Activated CD8-positive, alpha-beta T cell treated with anti-CD3 and anti-CD28 coated beads for 36 hours (primary cell): ENCODE results near the gene TMUB1. TPM values are rescaled to one million over a fixed set of nuclear protein-coding genes. Genes with fewer than 3 reads are reported as not detected.

Source experiments
- ATAC-seq: fragments of 200-7000 bp; cut with Tn5 transposase; one replicate; pipeline ENCODE4 v1.10.0; 2021; ENCODE audit warnings: mild to moderate bottlenecking, moderate library complexity
- CTCF ChIA-PET: fragments of 350-600 bp; sonication (Branson Sonifier 250); formaldehyde crosslinking; loops from one replicate; lab custom pipeline; 2021; ENCODE audit warnings: antibody characterized with exemption; lab: Charles Lee
- POLR2A ChIA-PET: fragments of 350-600 bp; sonication (Branson Sonifier 250); formaldehyde crosslinking; loops from one replicate; lab custom pipeline; 2021; ENCODE audit warnings: antibody characterized with exemption; lab: Charles Lee
- DNase-seq: peaks from one replicate; pipeline ENCODE4 v3.0.0-alpha.2; 2020
- H3K27ac Mint-ChIP-seq: one replicate; pipeline ENCODE4 v1.8.0; 2021; ENCODE audit warnings: mild to moderate bottlenecking, mixed read lengths
- H3K27me3 Mint-ChIP-seq: one replicate; pipeline ENCODE4 v1.8.0; 2021; ENCODE audit warnings: mixed read lengths
- H3K36me3 Mint-ChIP-seq: one replicate; pipeline ENCODE4 v1.8.0; 2021; ENCODE audit warnings: low read depth, mixed read lengths
- H3K4me1 Mint-ChIP-seq: one replicate; pipeline ENCODE4 v1.8.0; 2021; ENCODE audit warnings: low read depth, mixed read lengths
- H3K4me3 Mint-ChIP-seq: one replicate; pipeline ENCODE4 v1.8.0; 2021; ENCODE audit warnings: mild to moderate bottlenecking, moderate library complexity, mixed read lengths
- H3K9me3 Mint-ChIP-seq: one replicate; pipeline ENCODE4 v1.8.0; 2021; ENCODE audit warnings: mixed read lengths
- CTCF ChIP-seq: fragments of 200-600 bp; IDR thresholded peaks from one replicate; pipeline ENCODE4 v1.8.0; 2022; ENCODE audit warnings: antibody characterized with exemption, mild to moderate bottlenecking
- intact Hi-C: fragments of 100-400 bp; cut with micrococcal nuclease; formaldehyde crosslinking; loops from one replicate; pipeline ENCODE4 v1.10.0; 2022
- total RNA-seq, 2 experiments: library from RNA; stranded (reverse); gene quantifications; one replicate each; pipeline ENCODE4 v1.2.3, GENCODE V29; 2021

Gene TMUB1
- total RNA-seq, 2 experiments from 2014 or later = 59.7 to 64.2 TPM

DNA sequence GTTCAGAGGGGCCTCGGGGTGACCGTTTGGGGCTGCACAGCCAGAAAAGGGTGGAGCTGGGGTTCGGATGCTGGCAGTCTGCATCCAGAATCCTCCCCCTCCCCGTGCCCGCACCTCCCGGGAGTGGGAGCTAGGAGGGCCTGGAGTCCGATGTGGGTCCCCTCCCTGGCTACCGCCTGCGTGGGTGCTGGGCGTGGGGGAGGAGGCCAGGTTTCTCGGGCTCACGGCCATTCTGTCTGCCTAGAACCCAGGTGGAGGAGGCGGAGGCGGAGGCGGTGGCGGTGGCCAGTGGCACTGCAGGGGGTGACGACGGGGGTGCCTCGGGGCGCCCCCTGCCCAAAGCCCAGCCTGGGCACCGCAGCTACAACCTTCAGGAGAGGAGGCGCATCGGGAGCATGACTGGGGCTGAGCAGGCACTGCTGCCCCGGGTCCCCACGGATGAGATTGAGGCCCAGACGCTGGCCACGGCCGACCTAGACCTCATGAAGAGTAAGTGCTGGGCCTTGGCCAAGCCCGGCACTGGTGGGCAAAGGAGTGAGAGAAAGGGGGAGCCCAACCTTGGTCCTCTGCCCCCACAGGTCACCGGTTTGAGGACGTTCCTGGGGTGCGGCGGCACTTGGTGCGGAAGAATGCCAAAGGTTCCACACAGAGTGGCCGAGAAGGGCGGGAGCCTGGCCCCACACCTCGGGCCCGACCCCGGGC lies 16.9 kb downstream of the TMUB1 start:
- ATAC-seq (no peak), DNase-seq (no peak)
- Mint-ChIP-seq H3K4me1 (peaks cover 6% of the 10 kb centered on the region), H3K36me3 (peaks cover 10% of the 10 kb centered on the region), H3K9me3 (no peaks in the 10 kb centered on the region), H3K27ac (no peak overlapping the region), H3K27me3 (no peaks in the 10 kb centered on the region), H3K4me3 (no peak overlapping the region)
- intact Hi-C loops = no loop called here
- TF ChIP-seq CTCF = no peak
- CTCF ChIA-PET = interaction anchor here (1.3 kb wide), 1 partner anchor 58 kb away, joined by 4 read pairs; no protein-coding TSS in a partner anchor
- POLR2A ChIA-PET = interaction anchor here (0.5 to 0.7 kb wide), 2 partner anchors 11 to 12 kb away, joined by 3 to 4 read pairs; no protein-coding TSS in a partner anchor

GRCh38 chr7:151065516-151065915 lies 17.8 kb downstream of the TMUB1 start:
- Mint-ChIP-seq H3K9me3 (no peaks in the 10 kb centered on the region), H3K4me1 (peaks cover 15% of the 10 kb centered on the region), H3K27ac (no peak overlapping the region), H3K36me3 (peaks cover 10% of the 10 kb centered on the region), H3K4me3 (no peak overlapping the region), H3K27me3 (no peaks in the 10 kb centered on the region)
- intact Hi-C loops = no loop called here
- POLR2A ChIA-PET = no interaction called here
- DNase-seq = no peak
- CTCF ChIA-PET = no interaction called here
- ATAC-seq = no peak
- TF ChIP-seq CTCF = no peak

GRCh38 chr7:151064993-151065392 lies 18.3 kb downstream of the TMUB1 start:
- H3K9me3 Mint-ChIP-seq = no peaks in the 10 kb centered on the region
- ChIA-PET POLR2A (no interaction called here), CTCF (no interaction called here)
- ATAC-seq (no peak), DNase-seq (no peak)
- H3K4me3 Mint-ChIP-seq = no peak overlapping the region
- H3K27ac Mint-ChIP-seq = no peak overlapping the region
- peaks cover 10% of the 10 kb centered on the region for H3K36me3 Mint-ChIP-seq
- H3K27me3 Mint-ChIP-seq = no peaks in the 10 kb centered on the region
- TF ChIP-seq CTCF = no peak
- peaks cover 18% of the 10 kb centered on the region for H3K4me1 Mint-ChIP-seq
- intact Hi-C loops = no loop called here

GRCh38 chr7:151064454-151064853 lies 18.8 kb downstream of the TMUB1 start:
- ATAC-seq (no peak), DNase-seq (no peak)
- CTCF ChIA-PET = no interaction called here
- TF ChIP-seq CTCF = no peak
- H3K4me1 Mint-ChIP-seq = peaks cover 18% of the 10 kb centered on the region
- H3K36me3 Mint-ChIP-seq = peaks cover 10% of the 10 kb centered on the region
- intact Hi-C loops = no loop called here
- POLR2A ChIA-PET = no interaction called here
- no peak overlapping the region for H3K4me3 Mint-ChIP-seq
- no peaks in the 10 kb centered on the region for H3K9me3 Mint-ChIP-seq
- no peaks in the 10 kb centered on the region for H3K27me3 Mint-ChIP-seq
- H3K27ac Mint-ChIP-seq = no peak overlapping the region

DNA sequence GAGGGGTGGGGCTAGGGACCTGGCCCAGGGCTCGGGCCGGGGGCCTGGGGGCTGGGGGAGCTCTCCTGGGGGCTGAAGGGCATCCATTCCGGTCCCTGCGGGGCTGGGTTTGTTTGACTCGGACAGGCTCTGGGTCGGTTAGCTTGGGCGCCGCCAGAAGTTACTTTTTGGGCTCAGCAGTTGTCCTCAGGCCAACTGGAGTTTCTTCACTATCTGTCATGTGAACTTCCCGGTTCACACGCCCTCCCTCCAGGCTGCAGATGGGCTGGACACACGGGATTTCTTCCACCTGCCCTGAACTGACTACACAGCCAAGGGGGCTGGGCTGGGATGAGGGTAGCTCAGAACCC lies 20.1 kb downstream of the TMUB1 start:
- intact Hi-C loops = no loop called here
- Mint-ChIP-seq H3K36me3 (peaks cover 7% of the 10 kb centered on the region), H3K27ac (no peak overlapping the region), H3K9me3 (no peaks in the 10 kb centered on the region), H3K27me3 (no peaks in the 10 kb centered on the region), H3K4me1 (peaks cover 24% of the 10 kb centered on the region), H3K4me3 (no peak overlapping the region)
- ATAC-seq (no peak), DNase-seq (no peak)
- ChIA-PET POLR2A (no interaction called here), CTCF (interaction anchor here (1.5 kb wide), 2 partner anchors 22 to 181 kb away, joined by 4 read pairs; no protein-coding TSS in a partner anchor)
- TF ChIP-seq CTCF = no peak
